Inflammatory macrophage (primary cell): ENCODE results near the gene CSF1R.
"Not testable (repeated sequence)": the region's sequence is repeated elsewhere in the genome, so short reads cannot be mapped to it uniquely, and the experiment has no call there.

Experiments
- DNase-seq, 2 donors: peaks; one replicate each; pipeline ENCODE4 v3.0.0-alpha.2; 2020 to 2022

Gene CSF1R

DNA sequence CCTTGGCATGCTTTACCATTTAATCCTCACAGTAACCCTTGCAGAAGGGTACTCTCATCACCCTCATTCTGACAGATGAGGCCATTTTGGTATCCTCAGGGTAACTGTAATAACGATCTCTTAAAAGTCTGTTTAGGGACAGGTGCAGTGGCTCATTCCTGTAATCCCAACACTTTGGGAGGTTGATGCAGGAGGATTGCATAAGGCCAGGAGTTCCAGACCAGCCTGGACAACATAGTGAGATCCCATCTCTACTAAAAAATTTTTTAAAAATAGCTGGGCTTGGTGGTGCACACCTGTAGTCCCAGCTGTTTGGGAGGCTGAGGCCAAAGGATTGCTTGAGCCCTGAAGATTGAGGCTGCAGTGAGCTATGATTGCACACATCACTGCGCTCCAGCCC lies 31.8 kb downstream of the CSF1R start:
- no peak for DNase-seq

- no peak for DNase-seq
These were observed 32.5 kb downstream of the CSF1R start for GRCh38 chr5:150053713-150054392.

DNA sequence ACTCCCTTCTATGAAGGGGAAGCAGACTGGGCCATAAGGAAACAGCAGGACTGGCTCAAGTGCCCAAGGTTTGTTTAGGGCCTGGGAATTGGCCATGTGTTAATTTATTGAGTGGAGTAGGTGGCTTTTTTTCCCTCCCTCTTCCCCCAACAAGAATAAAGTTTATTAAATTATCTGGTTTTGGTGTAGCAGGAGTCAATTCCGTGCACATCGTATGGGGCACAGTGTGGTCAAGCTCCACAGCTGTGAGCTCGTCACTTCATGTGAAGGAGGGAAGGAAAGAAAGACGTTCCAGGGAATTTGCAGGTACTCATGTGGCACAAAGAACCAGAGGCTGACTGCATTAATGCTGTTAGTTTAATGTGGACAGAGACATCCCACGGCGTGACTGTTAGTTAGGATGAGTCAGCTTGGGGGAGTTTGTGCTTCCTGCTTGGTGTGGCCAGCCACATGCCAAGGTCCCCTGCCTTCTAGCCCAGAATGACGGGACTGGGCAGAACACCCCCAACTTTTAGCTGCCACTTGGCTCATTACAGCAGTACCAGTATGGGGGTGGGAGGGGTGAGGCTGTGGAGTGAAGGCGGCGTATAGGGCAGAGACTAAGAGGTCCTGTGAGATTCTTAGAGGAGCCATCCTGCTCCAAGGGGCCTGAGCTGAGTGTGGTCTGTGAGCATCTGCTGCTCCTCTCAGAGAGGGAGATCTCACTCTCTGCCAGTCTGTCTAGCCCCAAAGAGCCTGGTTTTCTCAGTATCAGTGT lies 33.2 kb downstream of the CSF1R start:
- peak; percentile 87 to 96 for DNase-seq

GRCh38 chr5:150052226-150052955 lies 34.0 kb downstream of the CSF1R start:
- DNase-seq, result peak; percentile 22 to 56

DNA sequence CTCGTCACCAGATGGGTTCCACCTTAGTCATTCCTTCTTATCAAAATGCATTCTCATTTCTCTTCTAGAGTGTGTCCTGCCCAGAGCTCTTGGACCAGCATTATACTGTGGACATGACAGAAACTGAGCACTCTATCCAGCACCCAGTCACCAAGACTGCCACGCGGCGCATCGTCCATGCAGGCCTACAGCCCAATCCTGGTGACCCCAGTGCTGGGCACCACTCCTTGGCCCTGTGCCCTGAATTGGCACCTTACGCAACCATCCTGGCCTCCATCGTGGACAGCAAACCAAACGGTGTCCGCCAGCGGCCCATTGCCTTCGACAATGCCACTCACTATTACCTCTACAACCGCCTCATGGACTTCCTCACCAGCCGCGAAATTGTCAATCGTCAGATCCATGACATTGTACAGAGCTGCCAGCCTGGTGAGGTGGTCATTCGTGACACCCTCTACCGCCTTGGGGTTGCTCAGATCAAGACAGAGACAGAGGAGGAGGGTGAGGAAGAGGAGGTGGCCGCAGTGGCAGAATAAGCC lies 34.6 kb downstream of the CSF1R start:
- no peak for DNase-seq

DNA sequence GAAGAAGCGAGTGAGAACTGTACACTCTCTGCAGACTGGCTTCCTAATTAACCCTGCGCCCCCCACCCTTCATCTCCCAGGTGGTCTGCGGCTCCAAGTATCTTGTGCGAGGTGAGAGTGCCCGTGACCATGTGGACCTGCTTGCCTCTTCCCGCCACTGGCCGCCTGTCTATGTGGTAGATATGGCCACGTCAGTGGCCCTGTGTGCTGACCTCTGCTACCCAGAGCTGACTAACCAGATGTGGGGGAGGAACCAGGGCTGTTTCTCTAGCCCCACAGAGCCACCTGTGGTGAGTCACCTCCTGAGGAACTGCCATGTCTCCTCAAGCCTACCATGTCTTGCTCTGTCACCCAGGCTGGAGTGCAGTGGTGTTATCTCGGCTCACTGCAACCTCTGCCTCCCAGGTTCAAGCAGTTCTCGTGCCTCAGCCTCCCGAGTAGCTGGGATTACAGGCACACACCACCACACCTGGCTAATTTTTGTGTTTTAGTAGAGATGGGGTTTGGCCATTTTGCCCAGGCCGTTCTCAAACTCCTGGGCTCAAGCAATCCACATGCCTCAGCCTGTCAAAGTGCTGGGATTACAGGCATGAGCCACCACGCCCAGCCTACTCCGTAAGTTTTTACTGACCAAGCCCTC lies 36.1 kb downstream of the CSF1R start:
- DNase-seq, result peak; percentile 30 to 72

DNA sequence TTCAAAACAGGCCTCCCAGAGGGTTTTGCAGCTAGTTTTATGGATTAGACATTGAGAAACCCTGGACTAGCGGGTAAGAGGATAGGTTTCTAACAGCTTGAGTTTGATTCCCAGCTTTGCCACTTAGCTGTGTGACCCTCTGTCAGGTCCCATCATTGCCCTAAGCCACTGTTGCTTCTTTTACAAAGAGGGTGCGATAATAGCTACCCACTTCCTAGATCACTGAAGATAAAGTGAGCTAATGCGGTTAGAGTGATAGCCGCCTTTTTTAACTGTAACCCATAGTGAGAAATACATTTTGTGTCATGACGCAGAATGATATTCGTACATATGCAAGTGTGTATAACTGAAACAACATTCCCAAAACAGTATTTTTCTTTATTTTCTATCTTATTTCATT lies 40.3 kb downstream of the CSF1R start:
- no peak for DNase-seq

- no peak for DNase-seq
These were observed 40.8 kb downstream of the CSF1R start for GRCh38 chr5:150045549-150045948.

DNA sequence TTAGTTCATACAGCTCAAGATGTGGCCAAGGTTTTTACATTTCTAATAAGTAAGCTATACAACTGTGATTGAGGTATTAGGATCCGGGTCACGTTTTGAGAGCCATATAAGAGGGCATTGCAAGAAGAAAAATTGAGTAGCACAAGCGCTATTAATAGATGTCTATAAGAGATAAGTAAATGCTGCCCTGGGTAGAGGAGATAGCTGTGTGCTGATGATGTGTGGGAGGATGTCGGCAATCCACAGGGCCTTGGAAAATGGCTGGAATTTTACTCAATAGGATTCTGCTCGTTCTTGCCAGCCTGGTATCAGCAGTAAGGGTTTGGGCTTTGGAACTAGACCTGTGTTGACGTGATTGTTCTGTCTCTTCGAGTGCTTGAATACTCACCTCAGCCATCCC lies 41.6 kb downstream of the CSF1R start:
- no peak for DNase-seq

DNA sequence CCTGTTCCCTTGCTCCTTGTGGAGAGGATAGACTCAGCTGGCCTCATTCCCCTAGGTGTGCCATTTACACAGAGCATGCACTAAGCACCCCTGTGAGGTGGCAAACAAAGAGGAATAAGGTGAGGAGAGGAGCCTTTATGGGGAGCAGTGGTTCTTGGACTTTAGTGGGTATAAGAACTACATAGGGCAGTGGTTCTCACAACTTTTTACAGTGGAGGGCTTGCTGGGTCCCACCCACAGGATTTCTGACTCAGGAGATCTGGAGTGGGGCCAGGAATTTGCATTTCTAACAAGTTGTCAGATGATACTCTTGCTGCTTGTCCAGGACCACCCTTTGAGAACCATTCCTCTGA lies 42.0 kb downstream of the CSF1R start:
- DNase-seq, result no peak

- no peak for DNase-seq
These were observed 42.6 kb downstream of the CSF1R start for GRCh38 chr5:150043657-150044328.

DNA sequence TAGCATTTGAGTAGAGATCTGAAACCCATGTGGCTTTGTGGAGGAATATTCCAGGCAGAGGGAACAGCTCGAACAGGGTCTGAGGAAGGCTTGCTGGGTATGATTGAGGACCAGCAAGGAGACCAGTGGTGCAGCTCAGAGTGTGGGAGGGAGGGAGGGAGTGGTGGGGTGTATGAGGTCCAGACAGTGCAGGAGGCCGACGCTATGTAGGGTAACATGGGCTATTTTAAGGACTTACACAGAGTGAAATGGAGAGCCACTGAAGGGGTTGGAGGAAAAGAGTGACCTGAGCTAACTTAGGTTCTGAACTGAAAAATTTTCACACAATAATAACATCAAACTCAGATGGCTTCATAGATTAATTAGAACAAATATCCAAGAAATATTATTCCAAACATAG lies 43.9 kb downstream of the CSF1R start:
- no peak for DNase-seq

DNA sequence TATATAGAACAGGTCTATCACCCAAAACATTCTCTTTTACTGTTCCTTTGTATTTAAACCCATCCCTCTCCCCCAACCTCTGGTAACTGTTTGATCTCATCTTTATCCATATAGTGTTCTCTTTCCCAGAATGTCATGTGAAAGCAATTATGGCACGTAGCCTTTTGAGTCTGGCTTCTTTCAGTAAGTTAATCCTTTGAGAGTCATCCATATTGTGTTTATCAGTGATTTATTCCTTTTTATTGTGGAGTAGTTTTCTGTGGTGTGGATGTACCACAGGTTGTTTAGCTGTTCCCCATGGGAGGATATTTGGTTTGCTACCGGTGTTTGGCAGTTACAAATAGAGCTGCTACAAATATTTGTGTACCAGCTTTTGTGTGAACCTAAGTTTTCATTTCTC lies 47.8 kb downstream of the CSF1R start:
- DNase-seq, result no peak

- DNase-seq, result no peak
These were observed 49.8 kb downstream of the CSF1R start for GRCh38 chr5:150036513-150036912.

GRCh38 chr5:150035139-150035895 lies 51.0 kb downstream of the CSF1R start:
- DNase-seq, result peak in 1 of 2 donors; percentile 33

DNA sequence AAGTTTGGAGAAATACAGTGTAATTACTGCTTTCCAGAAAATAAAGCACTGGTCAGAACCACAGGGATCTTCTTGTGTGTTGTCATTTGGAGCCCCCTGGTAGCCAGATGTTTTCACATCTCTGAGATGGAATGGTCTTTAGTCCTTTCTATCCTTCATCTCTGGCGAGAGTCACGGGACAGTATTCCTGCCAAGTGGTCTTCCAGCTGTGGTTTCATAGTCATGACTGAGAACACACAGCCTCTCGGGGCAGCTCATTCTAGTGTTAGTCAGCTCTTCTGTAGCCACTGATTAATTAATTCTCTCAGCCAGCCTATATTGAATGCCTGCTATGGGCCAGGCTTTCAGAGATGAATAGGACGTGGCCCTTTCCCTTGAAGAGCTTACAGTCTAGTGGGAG lies 51.7 kb downstream of the CSF1R start:
- DNase-seq, result no peak

- no peak for DNase-seq
These were observed 53.0 kb downstream of the CSF1R start for GRCh38 chr5:150033334-150033733.

- not testable (repeated sequence) for DNase-seq
These were observed 58.3 kb downstream of the CSF1R start for GRCh38 chr5:150028047-150028446.

DNA sequence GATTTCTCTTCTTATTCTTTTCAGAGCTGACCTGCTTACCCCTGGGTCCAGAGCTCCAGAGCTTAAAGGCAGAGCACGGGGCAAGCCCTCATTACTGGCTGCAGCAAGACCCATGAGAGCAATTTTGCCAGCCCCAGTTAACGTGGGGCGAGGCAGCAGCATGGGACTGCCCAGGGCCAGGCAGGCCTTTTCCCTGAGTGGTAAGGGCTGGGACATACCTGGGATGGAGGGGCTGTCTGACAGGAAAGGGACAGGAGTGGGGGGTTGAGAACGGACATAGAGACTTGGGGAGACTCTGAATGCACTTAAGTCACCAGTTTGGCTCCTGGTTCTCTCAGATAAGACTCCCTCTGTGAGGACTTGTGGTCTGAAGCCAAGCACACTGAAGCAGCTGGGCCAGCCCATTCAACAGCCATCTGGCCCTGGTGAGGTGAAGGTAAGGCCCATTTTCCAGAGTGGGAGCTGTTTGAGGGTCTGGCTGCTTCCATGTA lies 59.6 kb downstream of the CSF1R start:
- no peak for DNase-seq

DNA sequence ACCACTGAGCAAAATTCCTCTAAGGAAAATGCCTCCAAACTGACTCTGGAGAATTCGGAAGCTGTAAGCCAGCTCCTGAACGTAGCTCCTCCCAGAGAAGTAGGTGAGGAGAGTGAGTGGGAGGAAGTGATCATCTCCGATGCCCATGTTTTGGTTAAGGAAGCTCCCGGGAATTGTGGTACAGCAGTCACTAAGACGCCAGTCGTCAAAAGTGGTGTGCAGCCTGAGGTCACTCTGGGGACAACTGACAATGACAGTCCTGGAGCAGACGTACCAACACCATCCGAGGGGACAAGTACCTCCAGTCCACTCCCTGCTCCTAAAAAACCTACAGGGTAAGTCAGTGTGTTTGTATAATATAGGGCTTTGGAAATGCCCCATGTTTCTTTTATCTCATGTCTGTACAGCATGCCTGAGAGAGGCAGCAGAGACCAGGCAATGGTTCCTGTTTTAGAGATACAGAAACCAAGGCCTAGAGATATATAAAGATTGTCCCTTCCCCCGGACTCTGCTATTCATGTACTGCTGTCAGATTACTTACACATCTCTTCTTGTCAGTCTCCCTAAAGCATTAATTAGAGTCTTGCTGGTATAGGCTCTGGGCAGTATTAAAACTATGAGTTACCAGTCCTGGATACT lies 61.9 kb downstream of the CSF1R start:
- DNase-seq, result peak in 1 of 2 donors; percentile 7

DNA sequence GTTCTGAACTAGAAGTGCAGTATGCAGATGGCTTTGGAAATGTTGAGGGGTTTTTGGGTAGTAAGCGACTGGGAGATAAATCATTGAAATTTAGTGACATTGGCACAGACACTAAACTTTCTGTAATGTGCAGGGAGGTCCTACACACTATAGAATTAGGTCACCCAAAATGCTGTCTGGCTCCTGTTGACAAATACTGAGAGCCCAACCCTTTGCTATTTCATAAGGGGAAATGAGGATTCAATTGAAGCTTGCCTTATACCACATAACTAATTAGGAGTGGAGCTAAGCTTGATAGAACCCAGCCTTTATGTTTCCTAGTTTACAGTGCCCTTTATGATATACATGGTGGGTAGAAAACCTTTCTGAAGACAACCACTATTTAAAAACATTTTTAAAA lies 63.2 kb downstream of the CSF1R start:
- peak in 1 of 2 donors; percentile 22 for DNase-seq
